Erythroblast (primary cell): Measurements from ENCODE around the gene CSRP1.

ENCODE experiments used
- GATA1 ChIP-seq: IDR thresholded peaks from 2 replicates; pipeline ENCODE4 v1.6.1; 2011; ENCODE audit warnings: low read depth, mild to moderate bottlenecking, control low read depth, low read length, moderate library complexity
- POLR2A ChIP-seq: IDR thresholded peaks from 2 replicates; pipeline ENCODE4 v1.6.1; 2011; ENCODE audit warnings: mild to moderate bottlenecking, low read length

- TF ChIP-seq POLR2A (no peak), GATA1 (no peak)
Measured at GRCh38 chr1:201505503-201505890, 1.4 kb downstream of the CSRP1 start.
